Measurements from ENCODE around the gene CDK15.

- TF ChIP-seq CBX2 (IDR thresholded peaks at IDR 0.05; ENCODE audit: borderline replicate concordance, low read depth) (no peak), CTCF (IDR thresholded peaks at IDR 0.05) (no peak), MYC (IDR thresholded peaks at IDR 0.05; ENCODE audit: borderline replicate concordance, low read length) (no peak), HMGXB4 (CRISPR knock-in tag; IDR thresholded peaks at IDR 0.05; ENCODE audit: borderline replicate concordance) (no peak), MAFK (IDR thresholded peaks at IDR 0.05; ENCODE audit: partially characterized antibody) (no peak), RNF2 (IDR thresholded peaks at IDR 0.05; ENCODE audit: borderline replicate concordance, low read depth) (no peak), CHD2 (IDR thresholded peaks at IDR 0.05; ENCODE audit: low read length, partially characterized antibody) (no peak), POLR2AphosphoS2 (conservative IDR thresholded peaks at IDR 0.05; ENCODE audit: low read length) (no peak), KDM5A (IDR thresholded peaks at IDR 0.05) (no peak), CEBPB (IDR thresholded peaks at IDR 0.05) (no peak)
Observed at GRCh38 chr2:201837824-201838431, 31.6 kb downstream of the CDK15 start.

Measured in A549 (cell line).